Hematopoietic multipotent progenitor cell treated with erythropoietin and hydrocortisone succinate and interleukin-3 and kit ligand, for 4 days (in vitro differentiated cells): ENCODE measurements around the gene PUM2.

Experiments used
- DNase-seq: peaks from one replicate; pipeline ENCODE4 v3.0.0-alpha.2; 2015

PUM2 gene

DNA sequence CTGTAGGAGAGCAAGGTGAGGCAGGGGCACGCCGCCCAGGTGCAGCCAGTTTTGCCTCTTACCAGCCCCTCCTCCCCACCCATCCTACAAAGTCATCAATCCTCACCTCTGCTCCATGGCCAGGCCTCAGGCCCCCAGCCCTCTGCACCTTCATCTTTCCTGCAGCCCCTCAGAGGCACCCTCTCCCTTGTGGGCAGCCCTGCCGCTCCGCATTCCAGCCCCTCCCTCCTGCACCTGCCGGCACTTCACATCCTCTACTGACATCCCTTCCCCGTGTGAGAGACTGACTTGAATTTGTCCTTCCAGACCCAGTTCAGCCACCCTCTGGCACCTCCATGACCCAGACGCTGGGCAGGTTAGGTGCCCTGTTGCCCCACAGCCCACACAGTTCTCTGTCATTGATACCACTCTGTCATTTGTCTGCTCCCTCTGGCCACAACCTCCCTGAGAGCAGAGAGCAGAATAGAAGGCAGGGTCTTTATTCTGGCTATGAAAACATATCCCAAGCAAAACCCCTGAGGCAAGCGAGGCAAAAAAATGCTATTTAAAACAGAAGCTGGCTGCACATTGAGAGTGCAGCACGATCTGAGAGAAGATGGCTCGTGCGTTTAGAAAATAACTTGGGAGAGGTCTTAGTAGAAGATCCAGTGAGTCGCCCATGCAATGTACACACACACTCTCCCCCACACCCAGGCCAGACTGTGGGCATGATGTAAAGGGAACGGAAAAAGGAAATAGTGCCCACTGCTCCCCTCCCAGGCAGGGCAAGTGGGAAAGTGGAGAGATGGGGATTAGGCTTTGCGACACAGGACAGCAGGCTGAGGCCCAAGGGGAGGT, 151.6 kb downstream of the PUM2 start:
- no peak for DNase-seq
